ENCODE data around the gene STYK1. TPM values are rescaled to one million over a fixed set of nuclear protein-coding genes. Genes with fewer than 3 reads are reported as not detected.

The STYK1 gene
- total and polyA plus RNA-seq, 7 donors: 0.16 to 14.1 (median 3.7) TPM; not detected in 1

- Histone ChIP-seq H3K36me3 (no peaks in the 10 kb centered on the region), H3K27me3 (no peaks in the 10 kb centered on the region), H3K27ac (no peak overlapping the region), H3K4me3 (no peak overlapping the region), H3K4me1 (no peaks in the 10 kb centered on the region), H3K9me3 (no peaks in the 10 kb centered on the region)
- intact Hi-C loops (cut with DNase I): no loop called here
- TF ChIP-seq CTCF (IDR thresholded peaks at IDR 0.05) (no peak), EP300 (IDR thresholded peaks at IDR 0.05) (no peak), POLR2AphosphoS5 (IDR thresholded peaks at IDR 0.05) (no peak), POLR2A (IDR thresholded peaks at IDR 0.05) (no peak)
- no peak for DNase-seq
Observed at GRCh38 chr12:10632226-10632625, 41.6 kb downstream of the STYK1 start.

- WGBS, 2 donors: 16 to 68% methylated on average over 3 of the region's 3 CpGs
- Histone ChIP-seq H3K4me3 (no peak overlapping the region), H3K27ac (no peak overlapping the region), H3K36me3 (no peaks in the 10 kb centered on the region), H3K4me1 (no peaks in the 10 kb centered on the region), H3K27me3 (no peaks in the 10 kb centered on the region), H3K9me3 (no peaks in the 10 kb centered on the region)
- intact Hi-C loops (cut with DNase I): no loop called here
- TF ChIP-seq CTCF (IDR thresholded peaks at IDR 0.05): no peak
- no peak for TF ChIP-seq POLR2A (IDR thresholded peaks at IDR 0.05)
- TF ChIP-seq EP300 (IDR thresholded peaks at IDR 0.05): no peak
- TF ChIP-seq POLR2AphosphoS5 (IDR thresholded peaks at IDR 0.05): no peak
- no peak for DNase-seq
Observed at GRCh38 chr12:10624605-10625004, 49.2 kb downstream of the STYK1 start.

GRCh38 chr12:10623131-10623530 is 50.7 kb downstream of the STYK1 start:
- Histone ChIP-seq H3K9me3 (no peaks in the 10 kb centered on the region), H3K4me3 (no peak overlapping the region), H3K36me3 (no peaks in the 10 kb centered on the region), H3K27me3 (no peaks in the 10 kb centered on the region), H3K27ac (no peak overlapping the region), H3K4me1 (no peaks in the 10 kb centered on the region)
- no peak for DNase-seq
- TF ChIP-seq POLR2AphosphoS5 (IDR thresholded peaks at IDR 0.05): no peak
- intact Hi-C loops (cut with DNase I): no loop called here

GRCh38 chr12:10621278-10621677 is 52.6 kb downstream of the STYK1 start:
- no peak overlapping the region for H3K4me3 ChIP-seq
- no peaks in the 10 kb centered on the region for H3K36me3 ChIP-seq
- WGBS, 2 donors: 84 to 94% methylated on average over 1 of the region's 1 CpG
- H3K27me3 ChIP-seq: no peaks in the 10 kb centered on the region
- H3K9me3 ChIP-seq: no peaks in the 10 kb centered on the region
- DNase-seq: no peak
- no peaks in the 10 kb centered on the region for H3K4me1 ChIP-seq
- no peak overlapping the region for H3K27ac ChIP-seq
- intact Hi-C loops (cut with DNase I): no loop called here
- TF ChIP-seq EP300 (IDR thresholded peaks at IDR 0.05): no peak
- no peak for TF ChIP-seq POLR2AphosphoS5 (IDR thresholded peaks at IDR 0.05)
- TF ChIP-seq CTCF (IDR thresholded peaks at IDR 0.05): no peak
- no peak for TF ChIP-seq POLR2A (IDR thresholded peaks at IDR 0.05)

GRCh38 chr12:10620078-10620779 is 53.6 kb downstream of the STYK1 start:
- TF ChIP-seq POLR2AphosphoS5 (IDR thresholded peaks at IDR 0.05): no peak
- no peak for TF ChIP-seq POLR2A (IDR thresholded peaks at IDR 0.05)
- TF ChIP-seq CTCF (IDR thresholded peaks at IDR 0.05): no peak
- TF ChIP-seq EP300 (IDR thresholded peaks at IDR 0.05): no peak
- Histone ChIP-seq H3K36me3 (no peaks in the 10 kb centered on the region), H3K4me1 (no peaks in the 10 kb centered on the region), H3K4me3 (no peak overlapping the region), H3K9me3 (no peaks in the 10 kb centered on the region), H3K27ac (no peak overlapping the region), H3K27me3 (no peaks in the 10 kb centered on the region)
- WGBS, 2 donors: 89% methylated on average over 10 of the region's 10 CpGs
- intact Hi-C loops (cut with DNase I): no loop called here
- DNase-seq: no peak
